AG04450 (cell line): ENCODE data around the gene GSE1. TPM values are rescaled to one million over a fixed set of nuclear protein-coding genes. Genes with fewer than 3 reads are reported as not detected.

Experiments
- CTCF ChIA-PET: fragments of 300-600, 350-600 bp; formaldehyde crosslinking; extraction: SDS; loops from one replicate; lab custom pipeline; 2022; ENCODE audit warnings: antibody characterized with exemption, inconsistent platforms; lab: Charles Lee
- POLR2A ChIA-PET: fragments of 350-600 bp; formaldehyde crosslinking; extraction: SDS; loops from one replicate; lab custom pipeline; 2021; ENCODE audit warnings: antibody characterized with exemption, inconsistent platforms; lab: Yijun Ruan, JAX
- DNase-seq: peaks from one replicate; pipeline ENCODE4 v3.0.0-alpha.2; 2011; ENCODE audit warnings: low read depth, low spot score
- H3K27ac ChIP-seq: one replicate; pipeline ENCODE4 v1.5.1; 2012; ENCODE audit warnings: low read depth, low read length, control low read depth
- H3K27me3 ChIP-seq: one replicate; pipeline ENCODE4 v1.6.0; 2012; ENCODE audit warnings: low read length; ENCODE audit not compliant: control insufficient read depth, insufficient read depth
- H3K4me3 ChIP-seq: 2 replicates; pipeline ENCODE4 v1.5.1; 2011; ENCODE audit warnings: mild to moderate bottlenecking, low read depth, low read length, control low read depth
- H3K9me3 ChIP-seq: 2 replicates; pipeline ENCODE4 v1.5.1; 2012; ENCODE audit warnings: low read length; ENCODE audit not compliant: control insufficient read depth, insufficient read depth
- CTCF ChIP-seq: IDR thresholded peaks from 2 replicates; pipeline ENCODE4 v1.5.1; 2011; ENCODE audit warnings: low read depth, low read length, control low read depth, inconsistent platforms
- polyA plus RNA-seq: library from polyadenylated mRNA; depleted of rRNA; stranded (reverse); fragments of >200 nt; gene quantifications from 2 replicates; pipeline ENCODE4 v1.2.3, GENCODE V29; 2011

Gene GSE1
- polyA plus RNA-seq, 1 experiment, result 18.2 TPM

- DNase-seq, result no peak
- ChIA-PET CTCF (interaction anchor here (0.9 to 1.8 kb wide), 4 partner anchors 10 to 154 kb away, joined by 3 to 5 read pairs (median 4); no protein-coding TSS in a partner anchor), POLR2A (interaction anchor here (1.3 kb wide), 2 partner anchors 20 to 59 kb away, joined by 3 read pairs; no protein-coding TSS in a partner anchor)
- no peak for TF ChIP-seq CTCF
- peak overlapping the region; percentile 3 for H3K27ac ChIP-seq
- no peak overlapping the region for H3K4me3 ChIP-seq
- H3K9me3 ChIP-seq, result peaks cover 15% of the 10 kb centered on the region
- no peaks in the 10 kb centered on the region for H3K27me3 ChIP-seq
Measured at GRCh38 chr16:85573696-85574641, 39.2 kb upstream of the GSE1 start.

GRCh38 chr16:85574672-85575475 is 38.2 kb upstream of the GSE1 start:
- H3K9me3 ChIP-seq, result peaks cover 6% of the 10 kb centered on the region; the same call in 1 of the 2 replicates
- H3K4me3 ChIP-seq, result no peak overlapping the region
- peak overlapping the region; percentile 3 for H3K27ac ChIP-seq
- no peak for DNase-seq
- TF ChIP-seq CTCF, result no peak
- POLR2A ChIA-PET, result interaction anchor here (1.3 kb wide), 1 partner anchor 21 kb away, joined by 3 read pairs; no protein-coding TSS in a partner anchor
- no peaks in the 10 kb centered on the region for H3K27me3 ChIP-seq
- CTCF ChIA-PET, result interaction anchor here (0.9 to 1.8 kb wide), 4 partner anchors 10 to 155 kb away, joined by 3 to 5 read pairs (median 4); no protein-coding TSS in a partner anchor

GRCh38 chr16:85575920-85576319 is 37.2 kb upstream of the GSE1 start:
- H3K27ac ChIP-seq, result no peak overlapping the region
- POLR2A ChIA-PET, result no interaction called here
- TF ChIP-seq CTCF, result no peak

GRCh38 chr16:85576944-85577343 is 36.2 kb upstream of the GSE1 start:
- no peak overlapping the region for H3K4me3 ChIP-seq
- H3K9me3 ChIP-seq, result peaks cover 9% of the 10 kb centered on the region
- no peak for DNase-seq
- H3K27me3 ChIP-seq, result no peaks in the 10 kb centered on the region
- ChIA-PET CTCF (interaction anchor here (0.6 kb wide), 1 partner anchor 161 kb away, joined by 4 read pairs; no protein-coding TSS in a partner anchor), POLR2A (no interaction called here)
- TF ChIP-seq CTCF, result no peak
- no peak overlapping the region for H3K27ac ChIP-seq

More at GRCh38 chr16:85575920-85576319, 37.2 kb upstream of the GSE1 start:
- DNase-seq, result no peak
- Histone ChIP-seq H3K4me3 (no peak overlapping the region), H3K9me3 (peaks cover 12% of the 10 kb centered on the region), H3K27me3 (no peaks in the 10 kb centered on the region)
- CTCF ChIA-PET, result no interaction called here
